ENCODE data around the gene WDR35.

The WDR35 gene

GRCh38 chr2:19868701-19869580 is 121.0 kb downstream of the WDR35 start:
- peak overlapping the region; percentile 20 for H3K4me3 ChIP-seq (ENCODE audit: low read length)
- no peaks in the 10 kb centered on the region for H3K4me1 ChIP-seq (ENCODE audit: control insufficient read depth, low read depth, low read length)
- H3K79me2 ChIP-seq (ENCODE audit: control insufficient read depth, insufficient read depth, low read length): no peaks in the 10 kb centered on the region
- H3K4me2 ChIP-seq (ENCODE audit: low read length): peak overlapping the region; percentile 85
- H3K56ac ChIP-seq (ENCODE audit: low read length): peak overlapping the region; percentile 67
- no peak overlapping the region for H4K5ac ChIP-seq (ENCODE audit: low read length)
- H3K4ac ChIP-seq (ENCODE audit: low read depth, low read length): peak overlapping the region; percentile 9
- H3K9ac ChIP-seq (ENCODE audit: low read length): peak overlapping the region; percentile 63
- no peaks in the 10 kb centered on the region for H3K79me1 ChIP-seq (ENCODE audit: low read length)
- H2BK5ac ChIP-seq (ENCODE audit: low read length): no peak overlapping the region
- no peak overlapping the region for H2AK5ac ChIP-seq (ENCODE audit: low read length)
- no peak overlapping the region for H2BK15ac ChIP-seq (replicated peaks; ENCODE audit: low read depth)
- no peak overlapping the region for H4K8ac ChIP-seq (ENCODE audit: low read depth, low read length)
- H3K27me3 ChIP-seq (ENCODE audit: insufficient read depth, low read length, poor library complexity): no peaks in the 10 kb centered on the region
- no CpG with 5 or more reads among the region's 52 CpGs for WGBS (ENCODE audit: extremely low coverage, insufficient coverage, low lambda C conversion rate)
- no peaks in the 10 kb centered on the region for H3K36me3 ChIP-seq (ENCODE audit: control insufficient read depth, insufficient read depth, low read length)
- DNase-seq: peak; percentile 42
- H3K18ac ChIP-seq (ENCODE audit: low read length): no peak overlapping the region
- no peak overlapping the region for H2BK120ac ChIP-seq (ENCODE audit: low read depth, low read length)
- H3K27ac ChIP-seq (ENCODE audit: low read depth, low read length): no peak overlapping the region
- H3K23ac ChIP-seq (ENCODE audit: low read length): no peak overlapping the region

GRCh38 chr2:19868224-19868623 is 121.7 kb downstream of the WDR35 start:
- no peaks in the 10 kb centered on the region for H3K36me3 ChIP-seq (ENCODE audit: control insufficient read depth, insufficient read depth, low read length)
- H3K9ac ChIP-seq (ENCODE audit: low read length): peak overlapping the region; percentile 63
- H3K56ac ChIP-seq (ENCODE audit: low read length): peak overlapping the region; percentile 67
- H3K23ac ChIP-seq (ENCODE audit: low read length): no peak overlapping the region
- no peak overlapping the region for H3K27ac ChIP-seq (ENCODE audit: low read depth, low read length)
- H2AK5ac ChIP-seq (ENCODE audit: low read length): no peak overlapping the region
- no CpG with 5 or more reads among the region's 7 CpGs for WGBS (ENCODE audit: extremely low coverage, insufficient coverage, low lambda C conversion rate)
- no peak overlapping the region for H2BK15ac ChIP-seq (replicated peaks; ENCODE audit: low read depth)
- peak overlapping the region; percentile 34 for H3K4me2 ChIP-seq (ENCODE audit: low read length)
- no peak overlapping the region for H4K8ac ChIP-seq (ENCODE audit: low read depth, low read length)
- H3K79me2 ChIP-seq (ENCODE audit: control insufficient read depth, insufficient read depth, low read length): no peaks in the 10 kb centered on the region
- H3K79me1 ChIP-seq (ENCODE audit: low read length): no peaks in the 10 kb centered on the region
- H4K5ac ChIP-seq (ENCODE audit: low read length): no peak overlapping the region
- H3K27me3 ChIP-seq (ENCODE audit: insufficient read depth, low read length, poor library complexity): no peaks in the 10 kb centered on the region
- DNase-seq: no peak
- no peak overlapping the region for H3K4ac ChIP-seq (ENCODE audit: low read depth, low read length)
- no peak overlapping the region for H3K4me3 ChIP-seq (ENCODE audit: low read length)
- H3K4me1 ChIP-seq (ENCODE audit: control insufficient read depth, low read depth, low read length): no peaks in the 10 kb centered on the region
- H2BK120ac ChIP-seq (ENCODE audit: low read depth, low read length): no peak overlapping the region
- H3K18ac ChIP-seq (ENCODE audit: low read length): no peak overlapping the region
- H2BK5ac ChIP-seq (ENCODE audit: low read length): no peak overlapping the region

DNA sequence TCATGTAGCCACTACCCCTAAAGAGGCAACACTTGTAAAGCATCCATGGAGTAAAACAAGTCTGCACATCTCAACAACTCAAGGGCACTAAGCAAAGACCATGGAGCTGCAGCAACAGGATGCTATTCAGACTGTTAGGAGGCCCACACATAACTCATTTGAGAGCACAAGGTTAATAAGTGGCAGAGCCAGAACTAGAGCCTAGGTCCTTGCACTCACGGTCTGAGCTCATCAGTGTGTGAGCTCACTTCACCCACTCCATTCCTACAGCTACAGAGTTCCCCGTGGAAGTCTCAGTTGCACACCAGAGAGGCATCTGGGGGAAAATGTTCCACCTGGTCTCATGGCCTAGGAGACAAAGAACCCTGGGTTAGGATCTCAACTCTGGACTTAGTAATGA is 123.1 kb downstream of the WDR35 start:
- no peak overlapping the region for H4K5ac ChIP-seq (ENCODE audit: low read length)
- no peak overlapping the region for H3K23ac ChIP-seq (ENCODE audit: low read length)
- no peak for DNase-seq
- H2BK120ac ChIP-seq (ENCODE audit: low read depth, low read length): no peak overlapping the region
- no peak overlapping the region for H3K18ac ChIP-seq (ENCODE audit: low read length)
- H3K4me3 ChIP-seq (ENCODE audit: low read length): no peak overlapping the region
- no peak overlapping the region for H2AK5ac ChIP-seq (ENCODE audit: low read length)
- H3K79me2 ChIP-seq (ENCODE audit: control insufficient read depth, insufficient read depth, low read length): no peaks in the 10 kb centered on the region
- no peak overlapping the region for H2BK15ac ChIP-seq (replicated peaks; ENCODE audit: low read depth)
- no peak overlapping the region for H3K27ac ChIP-seq (ENCODE audit: low read depth, low read length)
- no peaks in the 10 kb centered on the region for H3K4me1 ChIP-seq (ENCODE audit: control insufficient read depth, low read depth, low read length)
- no CpG with 5 or more reads among the region's 2 CpGs for WGBS (ENCODE audit: extremely low coverage, insufficient coverage, low lambda C conversion rate)
- no peak overlapping the region for H3K4me2 ChIP-seq (ENCODE audit: low read length)
- no peaks in the 10 kb centered on the region for H3K79me1 ChIP-seq (ENCODE audit: low read length)
- H3K9ac ChIP-seq (ENCODE audit: low read length): no peak overlapping the region
- no peaks in the 10 kb centered on the region for H3K36me3 ChIP-seq (ENCODE audit: control insufficient read depth, insufficient read depth, low read length)
- H4K8ac ChIP-seq (ENCODE audit: low read depth, low read length): no peak overlapping the region
- H2BK5ac ChIP-seq (ENCODE audit: low read length): no peak overlapping the region
- no peak overlapping the region for H3K4ac ChIP-seq (ENCODE audit: low read depth, low read length)
- no peaks in the 10 kb centered on the region for H3K27me3 ChIP-seq (ENCODE audit: insufficient read depth, low read length, poor library complexity)
- H3K56ac ChIP-seq (ENCODE audit: low read length): no peak overlapping the region

GRCh38 chr2:19865151-19865550 is 124.8 kb downstream of the WDR35 start:
- no peaks in the 10 kb centered on the region for H3K36me3 ChIP-seq (ENCODE audit: control insufficient read depth, insufficient read depth, low read length)
- H3K18ac ChIP-seq (ENCODE audit: low read length): no peak overlapping the region
- no peak overlapping the region for H3K56ac ChIP-seq (ENCODE audit: low read length)
- no peaks in the 10 kb centered on the region for H3K4me1 ChIP-seq (ENCODE audit: control insufficient read depth, low read depth, low read length)
- no peaks in the 10 kb centered on the region for H3K79me1 ChIP-seq (ENCODE audit: low read length)
- H2BK5ac ChIP-seq (ENCODE audit: low read length): no peak overlapping the region
- H2AK5ac ChIP-seq (ENCODE audit: low read length): no peak overlapping the region
- H3K27ac ChIP-seq (ENCODE audit: low read depth, low read length): no peak overlapping the region
- no peak overlapping the region for H4K8ac ChIP-seq (ENCODE audit: low read depth, low read length)
- no peak overlapping the region for H3K4me2 ChIP-seq (ENCODE audit: low read length)
- no peak for DNase-seq
- no peaks in the 10 kb centered on the region for H3K27me3 ChIP-seq (ENCODE audit: insufficient read depth, low read length, poor library complexity)
- H3K4me3 ChIP-seq (ENCODE audit: low read length): no peak overlapping the region
- no peak overlapping the region for H3K9ac ChIP-seq (ENCODE audit: low read length)
- no peak overlapping the region for H2BK120ac ChIP-seq (ENCODE audit: low read depth, low read length)
- no peak overlapping the region for H2BK15ac ChIP-seq (replicated peaks; ENCODE audit: low read depth)
- no peak overlapping the region for H3K4ac ChIP-seq (ENCODE audit: low read depth, low read length)
- H3K79me2 ChIP-seq (ENCODE audit: control insufficient read depth, insufficient read depth, low read length): no peaks in the 10 kb centered on the region
- no CpG with 5 or more reads among the region's 2 CpGs for WGBS (ENCODE audit: extremely low coverage, insufficient coverage, low lambda C conversion rate)
- H3K23ac ChIP-seq (ENCODE audit: low read length): no peak overlapping the region
- no peak overlapping the region for H4K5ac ChIP-seq (ENCODE audit: low read length)

DNA sequence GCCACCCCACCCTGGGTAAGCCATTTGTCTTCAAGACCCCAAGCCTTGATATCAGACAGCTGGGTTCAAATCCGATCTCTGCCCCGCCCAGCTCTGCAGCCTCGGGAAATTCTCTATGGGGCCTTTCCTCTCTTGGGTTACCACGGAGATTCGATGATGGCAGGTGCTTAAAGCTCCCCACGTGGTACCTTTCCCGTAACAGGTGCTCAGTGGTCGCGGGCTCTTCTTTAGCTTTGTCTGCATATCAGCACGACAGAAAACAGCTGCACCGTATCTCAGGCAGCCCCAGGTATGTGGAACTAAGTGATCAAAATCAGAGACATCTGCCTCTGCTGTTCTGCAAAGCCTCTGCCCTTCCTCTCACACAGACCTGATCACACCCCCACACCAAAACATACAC is 125.5 kb downstream of the WDR35 start:
- Histone ChIP-seq H3K4me2 (ENCODE audit: low read length) (no peak overlapping the region), H2BK120ac (ENCODE audit: low read depth, low read length) (no peak overlapping the region), H2AK5ac (ENCODE audit: low read length) (no peak overlapping the region), H3K79me2 (ENCODE audit: control insufficient read depth, insufficient read depth, low read length) (no peaks in the 10 kb centered on the region), H2BK5ac (ENCODE audit: low read length) (no peak overlapping the region), H3K36me3 (ENCODE audit: control insufficient read depth, insufficient read depth, low read length) (no peaks in the 10 kb centered on the region), H4K8ac (ENCODE audit: low read depth, low read length) (no peak overlapping the region), H3K27me3 (ENCODE audit: insufficient read depth, low read length, poor library complexity) (no peaks in the 10 kb centered on the region), H3K23ac (ENCODE audit: low read length) (no peak overlapping the region), H3K9ac (ENCODE audit: low read length) (no peak overlapping the region), H4K5ac (ENCODE audit: low read length) (no peak overlapping the region), H3K4ac (ENCODE audit: low read depth, low read length) (no peak overlapping the region), H3K56ac (ENCODE audit: low read length) (no peak overlapping the region), H3K18ac (ENCODE audit: low read length) (no peak overlapping the region), H3K4me3 (ENCODE audit: low read length) (no peak overlapping the region), H3K4me1 (ENCODE audit: control insufficient read depth, low read depth, low read length) (no peaks in the 10 kb centered on the region), H2BK15ac (replicated peaks; ENCODE audit: low read depth) (no peak overlapping the region), H3K79me1 (ENCODE audit: low read length) (no peaks in the 10 kb centered on the region), H3K27ac (ENCODE audit: low read depth, low read length) (no peak overlapping the region)
- no peak for DNase-seq
- no CpG with 5 or more reads among the region's 11 CpGs for whole genome bisulfite sequencing (ENCODE audit: extremely low coverage, insufficient coverage, low lambda C conversion rate)
